Measurements from ENCODE around the gene SLC28A1.

SLC28A1 gene

GRCh38 chr15:84889991-84890669 lies 5.7 kb downstream of the SLC28A1 start:
- TF ChIP-seq, protein P1, sequence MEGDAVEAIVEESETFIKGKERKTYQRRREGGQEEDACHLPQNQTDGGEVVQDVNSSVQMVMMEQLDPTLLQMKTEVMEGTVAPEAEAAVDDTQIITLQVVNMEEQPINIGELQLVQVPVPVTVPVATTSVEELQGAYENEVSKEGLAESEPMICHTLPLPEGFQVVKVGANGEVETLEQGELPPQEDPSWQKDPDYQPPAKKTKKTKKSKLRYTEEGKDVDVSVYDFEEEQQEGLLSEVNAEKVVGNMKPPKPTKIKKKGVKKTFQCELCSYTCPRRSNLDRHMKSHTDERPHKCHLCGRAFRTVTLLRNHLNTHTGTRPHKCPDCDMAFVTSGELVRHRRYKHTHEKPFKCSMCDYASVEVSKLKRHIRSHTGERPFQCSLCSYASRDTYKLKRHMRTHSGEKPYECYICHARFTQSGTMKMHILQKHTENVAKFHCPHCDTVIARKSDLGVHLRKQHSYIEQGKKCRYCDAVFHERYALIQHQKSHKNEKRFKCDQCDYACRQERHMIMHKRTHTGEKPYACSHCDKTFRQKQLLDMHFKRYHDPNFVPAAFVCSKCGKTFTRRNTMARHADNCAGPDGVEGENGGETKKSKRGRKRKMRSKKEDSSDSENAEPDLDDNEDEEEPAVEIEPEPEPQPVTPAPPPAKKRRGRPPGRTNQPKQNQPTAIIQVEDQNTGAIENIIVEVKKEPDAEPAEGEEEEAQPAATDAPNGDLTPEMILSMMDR (IDR thresholded peaks at IDR 0.05; ENCODE audit: insufficient read depth, low read depth, low read length, missing control alignments), result no peak
- DNase-seq (ENCODE audit: low read depth), result no peak
- H3K4me3 ChIP-seq (ENCODE audit: low read depth, low read length), result no peak overlapping the region

- TF ChIP-seq, protein P1 (IDR thresholded peaks at IDR 0.05; ENCODE audit: insufficient read depth, low read depth, low read length, missing control alignments), result no peak
- no peak for DNase-seq (ENCODE audit: low read depth)
- no peak overlapping the region for H3K4me3 ChIP-seq (ENCODE audit: low read depth, low read length)
These were observed 6.3 kb downstream of the SLC28A1 start for GRCh38 chr15:84890670-84891162.

DNA sequence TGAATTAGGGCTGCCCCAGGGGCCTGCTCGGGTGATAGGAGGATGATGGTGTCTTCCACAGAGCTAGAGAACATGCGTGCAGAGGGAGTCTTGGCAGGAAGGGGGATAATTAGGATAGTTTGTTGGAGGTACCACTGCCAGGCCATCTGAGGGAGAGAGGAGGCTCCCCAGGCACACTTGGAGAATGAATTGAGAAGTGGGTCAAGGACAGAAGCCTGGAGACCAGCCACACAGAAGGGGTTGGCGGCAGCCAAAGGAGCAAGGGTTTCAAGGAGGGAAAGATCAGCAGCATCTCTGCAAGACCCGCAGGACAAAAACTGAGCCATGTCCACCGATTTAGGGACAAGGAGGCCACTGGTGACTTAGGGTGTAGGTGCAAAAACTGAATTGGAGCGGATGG lies 6.9 kb downstream of the SLC28A1 start:
- no peak for DNase-seq (ENCODE audit: low read depth)
- TF ChIP-seq, protein P1 (IDR thresholded peaks at IDR 0.05; ENCODE audit: insufficient read depth, low read depth, low read length, missing control alignments), result no peak
- H3K4me3 ChIP-seq (ENCODE audit: low read depth, low read length), result no peak overlapping the region

GRCh38 chr15:84892786-84893307 lies 8.4 kb downstream of the SLC28A1 start:
- no peak for DNase-seq (ENCODE audit: low read depth)
- H3K4me3 ChIP-seq (ENCODE audit: low read depth, low read length), result no peak overlapping the region
- TF ChIP-seq, protein P1 (IDR thresholded peaks at IDR 0.05; ENCODE audit: insufficient read depth, low read depth, low read length, missing control alignments), result no peak

DNA sequence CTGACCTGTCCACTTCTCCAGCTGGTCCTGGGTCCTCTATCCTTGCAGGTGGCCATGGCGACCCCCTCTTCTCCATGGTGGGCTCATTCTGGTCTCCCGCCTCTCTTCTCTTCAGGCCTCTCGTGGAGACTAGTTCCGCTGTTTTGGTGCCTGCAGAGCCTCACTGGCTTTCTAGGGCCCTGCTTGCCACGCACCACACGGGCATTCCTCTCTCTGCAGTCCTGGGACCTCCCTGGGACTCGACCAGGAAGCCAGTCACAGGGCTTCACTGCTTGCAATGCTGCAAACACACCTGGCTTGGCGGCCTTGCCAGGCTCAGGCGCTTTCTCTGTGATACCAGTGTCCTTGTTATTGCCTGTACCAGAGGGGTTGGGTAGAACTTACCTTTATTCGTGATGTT lies 9.1 kb downstream of the SLC28A1 start:
- TF ChIP-seq, protein P1 (IDR thresholded peaks at IDR 0.05; ENCODE audit: insufficient read depth, low read depth, low read length, missing control alignments), result no peak

DNA sequence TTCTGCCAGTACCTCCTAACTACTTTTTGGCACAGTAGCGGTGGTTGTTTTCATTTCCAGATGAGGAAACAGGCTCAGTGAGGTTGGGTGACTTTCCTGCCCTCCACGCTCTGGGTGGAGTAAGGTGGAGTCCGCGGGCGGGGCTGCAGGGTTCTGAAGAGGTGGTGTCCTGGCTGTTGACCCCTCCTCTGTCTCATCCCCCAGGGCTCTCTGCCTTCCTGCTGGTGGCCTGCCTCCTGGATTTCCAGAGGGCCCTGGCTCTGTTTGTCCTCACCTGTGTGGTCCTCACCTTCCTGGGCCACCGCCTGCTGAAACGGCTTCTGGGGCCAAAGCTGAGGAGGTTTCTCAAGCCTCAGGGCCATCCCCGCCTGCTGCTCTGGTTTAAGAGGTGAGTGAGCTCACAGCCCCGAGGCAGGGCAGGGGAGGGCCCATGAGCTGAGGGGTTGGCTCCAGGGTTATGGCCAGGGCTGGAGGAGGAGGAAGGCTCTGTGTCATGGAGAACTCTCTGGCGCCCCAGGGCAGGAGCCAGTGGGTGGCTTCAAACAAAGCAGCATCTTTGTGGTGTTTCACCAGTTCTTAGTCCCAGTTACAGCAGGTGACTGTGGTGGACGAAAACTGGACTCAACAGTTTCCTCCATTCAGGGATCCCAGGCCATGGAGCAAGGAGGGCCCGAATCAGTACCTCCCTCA lies 10.4 kb downstream of the SLC28A1 start:
- TF ChIP-seq, protein P1 (IDR thresholded peaks at IDR 0.05; ENCODE audit: insufficient read depth, low read depth, low read length, missing control alignments), result no peak
- no peak overlapping the region for H3K4me3 ChIP-seq (ENCODE audit: low read depth, low read length)
- no peak for DNase-seq (ENCODE audit: low read depth)

More for the DNA sequence above, 9.1 kb downstream of the SLC28A1 start:
- no peak overlapping the region for H3K4me3 ChIP-seq (ENCODE audit: low read depth, low read length)
- no peak for DNase-seq (ENCODE audit: low read depth)
